Endothelial cell (in vitro differentiated cells): Measurements from ENCODE around the gene HSPA1A. TPM values are rescaled to one million over a fixed set of nuclear protein-coding genes. Genes with fewer than 3 reads are reported as not detected.
"Not testable (repeated sequence)": the region's sequence is repeated elsewhere in the genome, so short reads cannot be mapped to it uniquely, and the experiment has no call there.

Experiments
- DNase-seq: peaks from one replicate; pipeline ENCODE4 v3.0.0; 2021; ENCODE audit warnings: low spot score
- H3K27ac Mint-ChIP-seq: one replicate; pipeline ENCODE4 v1.8.0; 2021; ENCODE audit warnings: mixed read lengths, inconsistent platforms; ENCODE audit not compliant: unreplicated experiment
- H3K27me3 Mint-ChIP-seq: one replicate; pipeline ENCODE4 v1.8.0; 2021; ENCODE audit warnings: mild to moderate bottlenecking, moderate library complexity, mixed read lengths, inconsistent platforms; ENCODE audit not compliant: unreplicated experiment
- H3K36me3 Mint-ChIP-seq: one replicate; pipeline ENCODE4 v1.8.0; 2021; ENCODE audit warnings: mild to moderate bottlenecking, low read depth, mixed read lengths, inconsistent platforms; ENCODE audit not compliant: unreplicated experiment
- H3K4me1 Mint-ChIP-seq: one replicate; pipeline ENCODE4 v1.8.0; 2021; ENCODE audit warnings: mild to moderate bottlenecking, mixed read lengths, inconsistent platforms; ENCODE audit not compliant: unreplicated experiment
- H3K4me3 Mint-ChIP-seq: one replicate; pipeline ENCODE4 v1.8.0; 2021; ENCODE audit warnings: mild to moderate bottlenecking, mixed read lengths, inconsistent platforms; ENCODE audit not compliant: unreplicated experiment
- H3K9me3 Mint-ChIP-seq: one replicate; pipeline ENCODE4 v1.8.0; 2021; ENCODE audit warnings: mixed read lengths, inconsistent platforms; ENCODE audit not compliant: unreplicated experiment
- CTCF ChIP-seq: fragments of 200-600 bp; sonication (generic); IDR thresholded peaks from one replicate; pipeline ENCODE4 v1.5.0; 2021; ENCODE audit warnings: antibody characterized with exemption; ENCODE audit not compliant: unreplicated experiment
- total RNA-seq: library from RNA; stranded (reverse); fragmentation: NEBNext Ultra II Directional; extraction: Animal tissue kit (Norgen Biotek cat#: 25700); gene quantifications from one replicate; pipeline ENCODE4 v1.2.1, GENCODE V29; 2021; ENCODE audit not compliant: unreplicated experiment

The HSPA1A gene
- total RNA-seq, 1 donor from 2014 or later, result 27.2 TPM

GRCh38 chr6:31814677-31815024, 692 bp upstream of the HSPA1A start:
- peak overlapping the region; percentile 85 for H3K4me3 Mint-ChIP-seq
- peak; percentile 67 for DNase-seq
- no peaks in the 10 kb centered on the region for H3K9me3 Mint-ChIP-seq
- peak overlapping the region; percentile 96 for H3K27ac Mint-ChIP-seq
- H3K36me3 Mint-ChIP-seq, result no peaks in the 10 kb centered on the region
- peaks cover 11% of the 10 kb centered on the region for H3K27me3 Mint-ChIP-seq
- H3K4me1 Mint-ChIP-seq, result peaks cover 16% of the 10 kb centered on the region
- no peak for TF ChIP-seq CTCF

- H3K27me3 Mint-ChIP-seq, H3K27ac Mint-ChIP-seq, H3K9me3 Mint-ChIP-seq, DNase-seq, H3K36me3 Mint-ChIP-seq: not testable (repeated sequence)
- H3K4me1 Mint-ChIP-seq, result peaks cover 15% of the 10 kb centered on the region
- H3K4me3 Mint-ChIP-seq, result peak overlapping the region; percentile 56
Observed at GRCh38 chr6:31817133-31817928, 2.0 kb downstream of the HSPA1A start.

- H3K36me3 Mint-ChIP-seq, H3K27ac Mint-ChIP-seq, H3K9me3 Mint-ChIP-seq, DNase-seq, H3K27me3 Mint-ChIP-seq: not testable (repeated sequence)
- peak overlapping the region; percentile 56 for H3K4me3 Mint-ChIP-seq
- H3K4me1 Mint-ChIP-seq, result peaks cover 20% of the 10 kb centered on the region
Observed at GRCh38 chr6:31817929-31818511, 2.7 kb downstream of the HSPA1A start.

GRCh38 chr6:31819871-31820299, 4.5 kb downstream of the HSPA1A start:
- DNase-seq, result no peak
- peaks cover 22% of the 10 kb centered on the region for H3K4me1 Mint-ChIP-seq
- TF ChIP-seq CTCF, result no peak
- H3K27ac Mint-ChIP-seq, result no peak overlapping the region
- H3K4me3 Mint-ChIP-seq, result peak overlapping the region; percentile 19
- H3K27me3 Mint-ChIP-seq, result peaks cover 4% of the 10 kb centered on the region
- H3K9me3 Mint-ChIP-seq, result no peaks in the 10 kb centered on the region
- no peaks in the 10 kb centered on the region for H3K36me3 Mint-ChIP-seq

- not testable (repeated sequence) for H3K36me3 Mint-ChIP-seq, H3K4me3 Mint-ChIP-seq, H3K9me3 Mint-ChIP-seq, H3K27me3 Mint-ChIP-seq, DNase-seq, H3K27ac Mint-ChIP-seq
- H3K4me1 Mint-ChIP-seq, result peaks cover 27% of the 10 kb centered on the region
Observed at GRCh38 chr6:31820399-31820798, 5.1 kb downstream of the HSPA1A start.

- peaks cover 2% of the 10 kb centered on the region for H3K27me3 Mint-ChIP-seq
- no peaks in the 10 kb centered on the region for H3K9me3 Mint-ChIP-seq
- peak; percentile 51 for DNase-seq
- peak overlapping the region; percentile 64 for H3K27ac Mint-ChIP-seq
- no peaks in the 10 kb centered on the region for H3K36me3 Mint-ChIP-seq
- TF ChIP-seq CTCF, result no peak
- peak overlapping the region; percentile 92 for H3K4me3 Mint-ChIP-seq
- H3K4me1 Mint-ChIP-seq, result peaks cover 32% of the 10 kb centered on the region
Observed at GRCh38 chr6:31821301-31822035, 6.1 kb downstream of the HSPA1A start.
